C1 segment of cervical spinal cord (tissue), 14 donors: ENCODE measurements around the gene RAD51B.
A peak's percentile ranks its signal among the peaks of the same experiment; 100 is the strongest.
"Not testable (repeated sequence)": the region's sequence is repeated elsewhere in the genome, so short reads cannot be mapped to it uniquely, and the experiment has no call there.

Experiments
- DNase-seq, 14 donors: peaks; one replicate each; lab custom pipeline; 2025; lab: John Stamatoyannopoulos, UW

RAD51B gene

DNA sequence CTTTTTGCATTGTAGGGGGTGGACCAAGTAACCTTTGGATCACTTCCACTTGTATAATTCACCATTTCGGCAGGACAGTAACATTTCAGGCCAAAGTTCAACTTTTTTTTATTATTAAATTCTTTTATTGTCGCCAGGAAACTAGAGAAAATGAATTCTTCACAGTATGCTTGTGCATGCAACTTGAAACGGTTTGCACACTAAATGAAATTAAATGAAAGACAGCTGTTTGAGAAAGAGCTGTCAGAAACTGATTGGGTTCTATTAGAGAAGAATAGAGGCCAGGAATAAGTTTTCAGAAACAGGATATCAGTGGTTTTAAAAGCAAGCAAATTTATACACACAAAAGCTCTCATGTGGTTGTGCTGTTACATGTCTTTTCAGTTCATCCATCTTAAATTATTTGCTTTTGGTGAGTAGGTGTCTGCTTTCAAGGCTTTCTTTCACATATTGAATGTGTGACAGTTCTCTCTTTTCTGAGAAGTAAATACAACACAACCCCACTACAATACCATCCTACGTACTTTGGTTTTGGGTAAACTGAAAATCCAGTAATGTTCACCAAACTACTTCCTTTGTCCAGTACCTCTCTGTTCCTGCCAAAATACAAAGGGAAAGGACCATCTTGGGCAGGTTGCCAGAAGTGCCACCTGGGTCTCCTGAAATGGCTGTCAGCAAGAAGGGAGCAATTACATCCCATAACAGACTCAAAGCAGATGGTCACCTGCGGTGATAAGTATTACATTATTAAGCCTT lies 291.7 kb downstream of the RAD51B start:
- no peak for DNase-seq

GRCh38 chr14:68111853-68112270 lies 292.3 kb downstream of the RAD51B start:
- no peak for DNase-seq

DNA sequence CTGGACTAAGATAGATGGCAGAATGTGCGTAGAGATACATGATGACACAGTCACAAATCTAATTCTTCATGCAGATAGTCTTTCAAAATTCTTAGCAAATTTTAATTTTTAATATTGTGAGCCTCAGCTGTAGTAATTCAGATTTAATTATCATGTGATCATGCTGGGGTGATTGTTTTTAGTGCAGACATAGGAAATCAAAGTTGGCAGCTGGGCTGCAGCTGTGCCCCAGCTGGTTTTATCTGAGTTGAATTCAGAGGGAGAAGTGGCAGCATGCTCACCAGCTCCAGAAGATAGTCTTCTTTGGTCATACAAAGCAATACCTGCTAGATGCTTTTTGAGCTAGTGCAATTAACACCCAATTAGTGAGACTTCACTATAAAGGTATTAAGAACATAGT lies 292.9 kb downstream of the RAD51B start:
- DNase-seq, result no peak

GRCh38 chr14:68113343-68113930 lies 293.9 kb downstream of the RAD51B start:
- no peak for DNase-seq

GRCh38 chr14:68115952-68116351 lies 296.4 kb downstream of the RAD51B start:
- DNase-seq, result not testable (repeated sequence)

DNA sequence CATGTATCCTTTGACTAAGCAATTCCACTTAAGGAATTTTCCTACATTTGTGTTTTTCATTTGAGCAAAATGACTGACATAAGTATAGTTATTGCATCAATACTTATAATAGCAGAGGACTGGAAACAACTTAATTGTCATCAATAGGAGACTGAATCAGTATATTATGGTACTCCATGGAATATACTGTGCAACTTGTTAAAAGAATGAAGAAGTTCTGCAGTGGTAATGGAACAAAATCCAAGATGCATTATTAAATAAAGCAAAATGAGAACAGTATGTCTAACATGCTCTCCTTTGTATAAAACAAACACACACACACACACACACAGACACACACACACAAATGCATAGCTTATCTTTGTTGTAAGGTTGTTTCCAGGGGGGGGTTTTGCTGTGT lies 303.1 kb downstream of the RAD51B start:
- DNase-seq, result no peak

GRCh38 chr14:68124050-68124449 lies 304.5 kb downstream of the RAD51B start:
- DNase-seq, result no peak

DNA sequence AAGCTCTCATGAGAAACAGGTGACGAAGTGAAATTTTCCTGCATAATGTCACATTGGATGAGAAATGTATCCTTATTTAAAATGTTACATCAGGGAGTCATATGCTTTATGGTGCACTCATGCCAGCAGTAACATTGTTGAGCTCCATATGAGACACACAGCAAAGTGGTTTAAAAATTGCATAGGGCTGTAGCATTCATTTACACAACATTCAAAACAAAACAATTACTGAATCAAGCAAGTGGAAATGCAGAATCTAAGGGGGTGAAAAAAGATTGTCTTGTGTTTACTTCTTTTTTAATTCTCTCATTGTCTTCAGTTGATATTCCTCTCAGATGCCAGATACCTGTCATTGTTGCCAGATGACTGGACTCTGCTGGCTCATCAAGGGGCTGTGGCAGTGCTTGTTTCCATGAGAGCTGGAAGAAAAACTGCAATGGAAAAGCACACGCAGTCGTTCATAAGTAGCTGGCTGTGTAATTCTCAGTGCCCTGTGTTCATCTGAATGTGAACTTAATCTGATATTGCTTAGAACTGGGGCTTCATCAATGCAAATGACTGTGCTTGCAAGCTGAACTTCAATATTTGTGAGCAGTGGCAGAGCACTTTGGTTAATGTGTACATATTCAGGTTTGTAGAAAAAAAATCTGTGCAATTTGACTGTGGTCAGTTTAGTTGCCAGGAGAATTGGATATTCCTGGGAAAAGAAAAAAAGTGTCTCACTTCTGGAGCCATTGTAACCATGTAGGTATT lies 305.6 kb downstream of the RAD51B start:
- no peak for DNase-seq

DNA sequence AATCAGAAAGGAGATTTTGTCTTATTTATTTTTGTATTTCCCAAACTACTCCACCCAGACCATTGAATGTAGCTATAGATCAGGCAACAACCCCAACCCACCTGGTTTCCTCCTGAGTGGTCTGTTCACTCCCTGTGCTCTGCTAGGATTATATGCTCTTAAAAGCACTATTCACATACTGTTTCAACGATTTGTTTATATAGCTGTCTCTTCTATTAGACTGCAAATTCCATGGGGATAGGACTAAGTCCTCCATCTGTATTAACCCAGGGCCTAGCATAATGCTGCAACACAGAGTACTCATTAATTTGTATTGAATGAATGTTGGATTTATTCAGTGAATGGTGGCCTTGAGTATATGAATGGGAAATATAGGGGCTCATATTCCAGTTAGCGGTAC lies 307.6 kb downstream of the RAD51B start:
- no peak for DNase-seq

DNA sequence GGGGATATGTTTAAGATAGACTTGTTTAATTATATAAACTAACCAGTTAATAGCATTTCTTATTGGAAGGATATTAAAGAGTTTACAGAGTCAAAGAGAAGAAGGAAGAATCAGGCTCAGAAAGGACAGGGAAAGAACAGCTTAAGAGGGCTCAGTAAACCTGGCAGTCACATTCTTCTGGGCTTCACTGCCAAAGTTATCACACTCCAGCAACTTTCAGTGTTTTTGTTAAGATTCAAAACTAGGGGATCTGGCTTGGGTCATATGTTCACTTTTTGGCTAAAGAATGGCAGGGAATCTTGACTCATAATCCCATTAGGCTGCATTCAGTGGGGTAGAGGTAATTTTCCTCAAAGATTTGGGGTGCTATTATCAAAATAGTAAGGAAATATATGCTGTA lies 312.3 kb downstream of the RAD51B start:
- DNase-seq, result no peak

DNA sequence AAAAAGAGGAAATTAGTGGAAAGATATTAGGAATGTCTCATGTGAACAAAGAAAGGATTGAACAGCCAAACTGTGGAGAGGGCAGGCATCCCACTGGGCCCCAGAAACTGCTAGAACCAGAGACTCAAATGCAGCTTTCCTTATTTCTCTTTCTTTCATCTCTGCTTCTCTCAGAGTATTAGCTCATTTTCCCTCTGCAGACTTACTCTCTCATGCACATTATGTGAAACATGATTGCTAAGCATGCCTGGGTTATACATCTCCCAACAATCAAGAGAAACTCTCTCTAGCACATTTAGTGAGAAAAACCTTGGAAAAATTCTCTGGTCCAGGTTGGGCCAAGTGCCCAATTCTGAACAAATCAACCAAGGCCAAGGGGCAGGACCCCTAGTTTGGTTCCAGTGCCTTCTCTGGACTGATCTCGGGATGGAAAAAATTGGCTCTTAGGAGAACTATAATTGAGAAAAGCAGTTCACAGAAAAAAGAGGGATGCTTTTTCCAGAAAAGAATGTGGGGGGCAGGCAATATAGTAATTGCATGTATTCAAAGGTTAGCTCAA lies 313.1 kb downstream of the RAD51B start:
- DNase-seq, result no peak

- no peak for DNase-seq
Observed at GRCh38 chr14:68133856-68134255, 314.3 kb downstream of the RAD51B start.

- DNase-seq, result no peak
Observed at GRCh38 chr14:68135028-68135427, 315.4 kb downstream of the RAD51B start.

DNA sequence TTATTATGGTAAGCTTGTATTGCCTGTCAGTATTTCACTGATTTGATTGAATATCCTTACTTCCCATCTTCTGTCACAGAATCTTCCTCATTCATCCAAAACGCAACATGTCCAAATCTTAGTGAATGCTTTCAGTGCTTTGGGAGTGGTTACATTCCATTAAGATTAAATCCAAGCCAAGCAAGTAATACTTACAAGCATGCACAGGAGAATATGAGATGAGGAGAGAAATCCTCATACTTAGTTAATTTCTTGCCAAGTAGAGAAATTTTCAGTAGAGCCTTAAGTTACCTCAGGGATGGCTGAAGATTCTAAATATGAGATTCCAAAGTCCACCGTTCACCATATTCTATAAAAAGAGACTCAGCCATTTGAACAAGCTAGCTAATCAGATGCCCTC lies 316.0 kb downstream of the RAD51B start:
- DNase-seq, result no peak

DNA sequence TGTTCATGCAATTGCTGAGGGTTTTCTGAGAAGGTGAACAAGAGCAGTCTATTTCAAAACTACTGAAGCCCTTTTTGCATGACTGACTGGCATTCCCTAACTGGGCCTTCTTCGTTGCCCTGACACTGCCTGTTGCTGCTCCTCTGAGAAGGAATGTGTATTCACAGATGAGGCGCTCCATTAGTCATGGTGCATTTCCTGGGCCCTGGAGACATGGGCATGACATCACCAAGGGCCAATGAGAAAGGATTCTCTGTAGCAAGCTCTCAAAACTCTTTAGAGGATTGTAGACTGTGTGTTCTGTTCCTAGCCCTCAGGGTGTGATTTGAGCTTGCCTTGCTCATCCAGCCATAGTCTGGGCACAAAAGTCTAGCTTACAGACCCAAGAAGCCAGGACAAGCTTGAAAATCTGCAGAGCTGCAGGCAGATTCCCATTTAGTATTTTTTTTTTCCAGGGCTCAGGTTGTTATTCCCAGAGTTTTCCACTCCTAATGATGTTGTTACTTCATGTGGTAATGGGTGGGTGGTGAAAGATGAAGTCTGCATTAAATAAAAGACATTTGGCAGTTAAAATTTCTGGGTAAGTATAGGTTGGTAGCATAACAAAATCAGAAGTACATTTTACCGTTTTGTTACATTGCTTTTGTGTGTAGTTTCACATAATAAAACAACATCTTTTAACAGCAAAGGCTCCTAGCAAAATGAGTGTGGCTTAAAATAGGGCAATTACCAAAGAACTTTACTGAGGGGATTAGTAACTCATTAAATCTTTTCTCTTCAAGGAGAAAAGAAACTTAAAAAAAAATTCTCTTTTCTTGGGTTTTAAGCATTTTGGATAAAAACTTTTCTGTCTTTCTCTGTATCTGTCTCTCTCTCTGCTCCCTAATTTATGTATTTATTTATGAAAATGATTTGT lies 318.4 kb downstream of the RAD51B start:
- DNase-seq, result peak in 9 of 14 donors; percentile 23 to 78 (median 42)

GRCh38 chr14:68139431-68140075 lies 320.0 kb downstream of the RAD51B start:
- no peak for DNase-seq

GRCh38 chr14:68140076-68140741 lies 320.6 kb downstream of the RAD51B start:
- peak in 1 of 14 donors; percentile 9 for DNase-seq

DNA sequence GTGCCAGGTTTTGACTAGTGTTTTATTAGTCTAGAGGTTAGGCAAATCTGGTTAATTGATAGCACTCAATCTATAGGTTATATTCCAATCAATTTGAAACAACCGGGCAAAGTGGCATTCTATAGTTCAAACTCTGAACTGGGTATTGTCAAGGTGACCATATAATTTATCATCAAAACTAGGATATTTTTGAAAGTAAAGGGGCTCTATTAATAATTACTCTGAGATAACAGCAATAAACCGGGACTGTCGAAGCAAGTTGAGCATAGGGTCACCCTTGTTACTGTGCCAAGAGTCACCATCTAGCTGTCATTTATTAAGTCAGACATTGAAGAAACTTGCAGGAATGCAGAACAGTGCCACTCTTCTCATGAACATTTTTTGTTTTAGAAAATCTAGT lies 321.2 kb downstream of the RAD51B start:
- no peak for DNase-seq

- DNase-seq, result no peak
Observed at GRCh38 chr14:68141281-68142088, 321.9 kb downstream of the RAD51B start.
